LNCaP clone FGC (cell line): Measurements from ENCODE around the gene KRT3.

Source experiments
- DNase-seq: peaks from one replicate; pipeline ENCODE4 v3.0.0-alpha.2; 2011; ENCODE audit warnings: low read depth
- H3K4me3 ChIP-seq: 2 replicates; pipeline ENCODE4 v1.5.1; 2011; ENCODE audit warnings: mild to moderate bottlenecking, low read depth, low read length, control low read depth
- TF ChIP-seq, protein P1 (sequence below): IDR thresholded peaks from 2 replicates; pipeline ENCODE4 v1.5.1; 2012; ENCODE audit warnings: mild to moderate bottlenecking; ENCODE audit not compliant: control insufficient read depth, insufficient read depth; ENCODE audit errors: extremely low read depth

The KRT3 gene

DNA sequence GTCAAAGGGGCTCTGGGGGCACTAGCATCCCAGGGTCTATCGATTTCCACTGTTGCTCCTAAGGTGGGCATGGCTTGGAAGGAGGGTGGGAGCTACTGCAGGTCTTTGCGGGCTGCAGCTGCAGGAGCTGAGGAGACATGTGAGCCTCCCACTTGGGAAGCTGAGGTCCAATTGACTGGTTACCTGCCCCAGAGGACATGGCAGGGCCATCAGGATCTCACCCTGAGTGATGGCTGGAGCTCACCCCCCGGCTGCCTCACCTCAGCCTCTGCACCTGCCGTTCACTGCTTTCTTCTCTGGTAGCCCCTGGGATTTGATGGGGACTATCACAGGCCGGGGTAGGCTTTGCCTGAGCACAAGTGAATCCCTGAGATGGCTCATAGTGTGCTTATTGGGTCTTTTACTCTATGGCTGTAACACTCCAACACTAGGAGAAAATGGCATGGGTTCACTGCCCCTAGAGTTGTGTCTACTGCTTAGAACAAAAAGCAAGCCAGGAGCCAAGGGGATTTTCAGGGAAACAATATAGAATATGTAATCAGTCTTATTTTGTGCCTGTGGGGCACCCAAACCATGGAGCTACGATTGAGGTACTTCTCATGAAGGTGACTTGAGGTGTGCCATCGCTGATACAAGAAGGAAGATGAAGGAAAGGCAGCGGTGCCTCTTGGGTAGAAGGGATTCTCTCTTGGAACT is 21.2 kb upstream of the KRT3 start:
- DNase-seq, result no peak
- H3K4me3 ChIP-seq, result no peak overlapping the region
- TF ChIP-seq, protein P1, sequence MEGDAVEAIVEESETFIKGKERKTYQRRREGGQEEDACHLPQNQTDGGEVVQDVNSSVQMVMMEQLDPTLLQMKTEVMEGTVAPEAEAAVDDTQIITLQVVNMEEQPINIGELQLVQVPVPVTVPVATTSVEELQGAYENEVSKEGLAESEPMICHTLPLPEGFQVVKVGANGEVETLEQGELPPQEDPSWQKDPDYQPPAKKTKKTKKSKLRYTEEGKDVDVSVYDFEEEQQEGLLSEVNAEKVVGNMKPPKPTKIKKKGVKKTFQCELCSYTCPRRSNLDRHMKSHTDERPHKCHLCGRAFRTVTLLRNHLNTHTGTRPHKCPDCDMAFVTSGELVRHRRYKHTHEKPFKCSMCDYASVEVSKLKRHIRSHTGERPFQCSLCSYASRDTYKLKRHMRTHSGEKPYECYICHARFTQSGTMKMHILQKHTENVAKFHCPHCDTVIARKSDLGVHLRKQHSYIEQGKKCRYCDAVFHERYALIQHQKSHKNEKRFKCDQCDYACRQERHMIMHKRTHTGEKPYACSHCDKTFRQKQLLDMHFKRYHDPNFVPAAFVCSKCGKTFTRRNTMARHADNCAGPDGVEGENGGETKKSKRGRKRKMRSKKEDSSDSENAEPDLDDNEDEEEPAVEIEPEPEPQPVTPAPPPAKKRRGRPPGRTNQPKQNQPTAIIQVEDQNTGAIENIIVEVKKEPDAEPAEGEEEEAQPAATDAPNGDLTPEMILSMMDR, result no peak

DNA sequence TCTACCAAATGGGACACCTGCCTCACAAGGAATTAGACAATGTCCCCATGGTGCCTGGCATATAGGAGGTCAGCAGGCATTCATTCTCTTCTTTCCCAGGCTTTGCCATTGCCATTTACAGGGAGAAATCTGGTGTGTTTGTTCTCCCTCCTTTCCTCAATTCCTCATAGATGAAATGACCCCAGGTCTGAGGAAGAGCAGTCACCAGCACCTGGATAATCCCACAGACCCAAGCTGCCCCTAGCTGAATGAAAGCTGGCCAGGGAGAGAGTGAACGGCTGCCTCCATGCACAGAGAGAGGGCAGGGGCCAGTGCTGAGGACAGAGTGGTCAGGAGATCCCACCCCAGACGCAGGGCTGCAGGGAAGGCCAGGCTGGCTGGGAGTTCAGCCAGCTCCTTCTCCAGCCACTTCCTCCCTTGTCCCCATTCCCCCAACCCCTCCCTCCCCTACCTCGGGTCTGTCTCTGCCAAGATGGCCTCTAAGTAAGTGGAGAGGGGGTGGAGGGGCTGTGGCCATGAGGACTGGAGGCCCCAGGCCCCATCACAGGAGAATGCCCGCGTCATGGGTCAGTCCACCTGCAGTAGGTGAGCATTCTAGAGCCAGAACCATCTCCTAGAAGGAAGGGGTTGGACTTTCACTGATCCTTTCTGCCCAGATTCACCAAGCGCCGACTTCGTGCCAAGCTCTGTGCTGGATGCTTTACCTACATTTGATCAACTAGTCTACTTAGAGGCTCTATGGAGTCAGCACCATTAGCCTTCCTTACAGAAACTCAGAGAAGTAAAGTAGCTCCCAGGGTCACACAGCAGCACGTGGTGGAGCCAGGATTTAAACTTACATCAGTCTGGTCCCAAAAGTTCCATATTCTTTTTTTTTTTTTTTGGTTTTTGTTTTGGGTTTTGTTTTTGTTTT is 20.0 kb upstream of the KRT3 start:
- TF ChIP-seq, protein P1, result no peak
- DNase-seq, result no peak
- H3K4me3 ChIP-seq, result no peak overlapping the region

DNA sequence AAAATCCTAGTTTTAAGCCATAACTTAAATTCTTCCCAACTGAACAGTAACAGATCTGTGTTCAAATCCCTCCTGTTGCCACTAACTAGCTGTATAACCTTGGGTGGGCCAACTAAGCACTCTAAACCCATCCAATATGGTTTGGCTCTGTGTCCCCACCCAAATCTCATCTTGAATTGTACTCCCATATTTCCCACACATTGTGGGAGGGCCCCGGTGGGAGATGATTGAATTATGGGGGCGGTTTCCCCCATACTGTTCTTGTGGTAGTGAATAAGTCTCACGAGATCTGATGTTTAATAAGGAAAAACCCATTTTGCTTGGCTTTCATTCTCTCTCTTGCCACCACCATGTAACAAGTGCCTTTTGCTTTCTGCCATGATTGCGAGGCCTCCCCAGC is 19.2 kb upstream of the KRT3 start:
- TF ChIP-seq, protein P1, result no peak
- no peak overlapping the region for H3K4me3 ChIP-seq
- no peak for DNase-seq

DNA sequence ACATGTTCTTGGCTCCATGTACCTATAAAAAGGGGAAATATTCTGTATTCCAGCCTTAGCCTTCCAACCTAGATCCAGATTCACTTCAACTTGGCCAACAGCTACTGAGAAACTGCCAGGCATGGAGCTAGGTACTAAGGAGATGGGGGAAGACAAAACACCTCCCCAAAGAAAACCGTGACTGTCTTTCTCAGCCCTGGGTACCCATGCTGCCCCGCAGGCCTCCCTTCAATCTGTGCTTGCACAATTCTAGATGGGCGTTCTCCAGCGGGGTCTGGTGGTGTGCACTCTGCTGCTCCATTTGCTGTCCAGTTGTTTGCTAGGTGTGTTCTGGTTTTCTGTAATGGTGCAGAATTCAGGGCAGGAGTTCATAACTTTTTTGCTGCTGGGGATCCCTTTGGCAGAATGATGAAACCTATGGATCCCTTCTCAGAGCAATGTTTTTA is 18.8 kb upstream of the KRT3 start:
- TF ChIP-seq, protein P1, result no peak
- DNase-seq, result no peak
- no peak overlapping the region for H3K4me3 ChIP-seq

DNA sequence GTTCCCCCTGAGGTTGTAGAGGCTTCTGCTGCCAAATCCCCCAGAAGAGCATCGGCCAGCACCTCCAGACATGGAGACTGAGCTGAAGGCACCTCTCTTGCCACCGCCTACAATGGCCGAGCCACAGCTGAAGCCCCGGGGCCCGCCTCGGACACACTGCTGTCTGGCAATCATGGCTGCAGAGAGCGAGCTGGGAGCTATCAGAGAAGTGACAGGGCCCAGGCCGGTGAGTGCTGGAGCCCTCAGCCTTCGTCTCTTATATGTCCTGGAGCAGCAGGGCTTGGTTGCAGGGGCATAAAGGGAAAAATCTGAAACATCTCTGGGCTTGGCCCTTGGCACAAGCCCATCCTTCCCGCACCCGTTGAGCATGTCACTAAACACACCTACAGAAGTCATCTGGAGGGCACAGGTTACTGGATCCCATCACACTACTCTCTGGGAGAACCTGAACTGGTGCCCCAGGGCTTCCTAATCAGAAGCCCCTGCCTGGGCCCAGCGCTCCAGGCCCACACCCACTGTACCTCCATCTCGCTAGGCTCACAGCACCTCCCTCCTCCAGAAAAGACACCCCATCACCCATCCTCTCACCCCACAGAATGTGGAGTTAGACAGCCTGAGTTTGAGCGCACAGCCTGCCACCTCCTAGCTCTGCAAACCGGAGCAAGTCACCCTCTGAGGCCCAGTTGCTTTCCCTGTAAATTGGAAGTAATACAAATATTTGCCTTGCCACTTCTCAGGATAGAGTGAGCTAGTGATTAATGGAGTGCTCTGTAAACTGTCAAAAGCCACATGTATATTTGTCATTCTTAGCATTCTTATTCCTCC is 18.2 kb upstream of the KRT3 start, which contains the start of gene KRT4:
KRT4 (minus strand) TSS at position 232 of the 825 bp plus-strand sequence; CDS start at position 174, 58 bp downstream.
- no peak within 1 kb of the TSS for H3K4me3 ChIP-seq
- DNase-seq, result peak; percentile 82
- TF ChIP-seq, protein P1, result no peak

DNA sequence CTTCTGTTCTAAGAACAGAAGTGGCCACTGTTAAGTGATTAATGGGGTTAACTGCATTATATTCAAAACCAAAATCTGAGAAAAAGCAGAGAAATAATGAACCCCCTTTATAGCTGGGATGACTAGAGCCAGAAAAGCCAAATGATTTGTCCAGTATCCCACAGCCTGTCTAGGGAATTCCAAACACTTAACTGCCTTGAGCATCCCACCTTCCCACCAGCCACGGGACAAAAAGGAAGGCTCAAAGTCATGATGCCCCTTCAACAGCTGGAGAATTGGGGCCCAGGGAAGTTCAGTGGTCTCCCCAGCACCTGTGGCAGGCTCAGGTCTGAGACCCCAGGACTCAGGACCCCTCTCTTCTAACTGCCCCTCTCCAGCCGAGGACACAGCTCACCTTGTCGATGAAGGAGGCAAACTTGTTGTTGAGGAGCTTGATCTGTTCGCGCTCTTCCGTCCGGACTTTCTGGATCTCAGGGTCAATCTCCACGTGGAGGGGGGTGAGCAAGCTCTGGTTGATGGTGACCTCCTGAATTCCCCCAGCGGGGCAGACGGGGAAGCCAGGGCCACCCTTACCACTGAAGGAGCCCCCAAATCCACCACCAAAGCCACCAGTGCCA is 17.4 kb upstream of the KRT3 start:
- H3K4me3 ChIP-seq, result no peak overlapping the region
- no peak for DNase-seq
- TF ChIP-seq, protein P1, result no peak
